Kasumi-1 (cell line): Measurements from ENCODE around the gene SPRR1B.
A peak's percentile ranks its signal among the peaks of the same experiment; 100 is the strongest.
"Not testable (repeated sequence)": the region's sequence is repeated elsewhere in the genome, so short reads cannot be mapped to it uniquely, and the experiment has no call there.

Source experiments
- DNase-seq, 2 experiments: peaks; one replicate each; lab custom pipeline; 2025; lab: John Stamatoyannopoulos, UW

Gene SPRR1B, protein sequence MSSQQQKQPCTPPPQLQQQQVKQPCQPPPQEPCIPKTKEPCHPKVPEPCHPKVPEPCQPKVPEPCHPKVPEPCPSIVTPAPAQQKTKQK

DNA sequence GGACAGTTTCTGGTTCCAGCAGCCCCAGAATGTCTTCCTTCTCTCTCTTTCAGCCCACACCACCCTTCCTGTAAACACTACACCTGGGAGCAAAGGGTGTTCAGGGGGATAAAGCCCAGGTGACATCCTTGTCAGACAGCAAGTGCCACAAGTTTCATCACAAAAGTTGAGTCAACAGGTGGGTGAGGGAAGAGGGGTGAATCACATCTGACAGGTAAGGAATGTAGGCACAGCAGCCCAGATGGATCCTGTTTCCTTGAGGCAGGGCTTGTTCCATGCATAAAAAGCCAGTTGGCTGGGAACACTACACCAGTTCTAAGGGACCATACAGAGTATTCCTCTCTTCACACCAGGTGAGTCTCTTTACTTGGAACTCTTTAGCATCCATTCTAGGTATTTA is at the start of gene SPRR1B:
Gene SPRR1B, plus strand, starts transcription at position 309 of the 400 bp plus-strand sequence. CDS start 1,143 bp downstream, outside the sequence.
- DNase-seq = no peak

DNA sequence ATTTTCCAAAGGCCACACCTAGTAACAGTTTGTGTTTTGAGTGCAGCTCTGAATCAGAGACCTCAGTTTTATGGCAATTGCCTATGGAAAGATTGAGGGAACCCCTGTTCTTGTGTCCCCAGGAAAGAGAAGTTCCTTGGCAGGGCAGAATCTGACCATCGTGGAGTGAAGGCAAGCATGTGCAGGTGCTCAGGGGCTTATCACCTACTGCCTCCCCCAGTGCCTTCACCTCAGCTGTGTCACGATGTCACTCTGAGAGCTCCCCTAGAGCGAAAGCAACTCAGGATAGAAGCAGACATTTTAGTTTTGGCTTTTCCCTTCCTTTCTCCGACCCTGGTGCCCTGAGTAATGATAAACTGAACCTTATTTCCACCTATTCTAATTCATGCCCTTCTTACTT is 48.9 kb upstream of the SPRR1B start:
- no peak for DNase-seq

DNA sequence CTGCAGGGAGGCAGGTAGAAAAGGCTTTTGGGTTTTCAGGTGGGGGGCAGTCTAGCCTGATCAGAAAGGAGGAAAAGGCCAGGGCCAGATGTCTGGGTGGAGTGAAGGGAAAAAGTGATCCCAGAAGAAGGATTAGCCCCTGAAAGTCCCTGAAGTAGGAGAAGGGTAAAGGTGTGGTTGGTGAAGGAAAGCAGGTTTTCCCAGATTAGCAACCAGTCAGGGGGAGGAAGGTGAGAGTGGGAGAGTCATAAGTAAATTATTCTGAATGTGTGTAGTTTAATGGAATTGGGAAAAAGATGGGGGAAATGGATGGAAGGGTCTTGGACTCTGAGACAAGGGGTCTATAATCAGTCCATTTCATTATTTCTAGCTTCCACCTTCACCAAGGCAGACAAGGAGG is 47.8 kb upstream of the SPRR1B start:
- DNase-seq = no peak

DNA sequence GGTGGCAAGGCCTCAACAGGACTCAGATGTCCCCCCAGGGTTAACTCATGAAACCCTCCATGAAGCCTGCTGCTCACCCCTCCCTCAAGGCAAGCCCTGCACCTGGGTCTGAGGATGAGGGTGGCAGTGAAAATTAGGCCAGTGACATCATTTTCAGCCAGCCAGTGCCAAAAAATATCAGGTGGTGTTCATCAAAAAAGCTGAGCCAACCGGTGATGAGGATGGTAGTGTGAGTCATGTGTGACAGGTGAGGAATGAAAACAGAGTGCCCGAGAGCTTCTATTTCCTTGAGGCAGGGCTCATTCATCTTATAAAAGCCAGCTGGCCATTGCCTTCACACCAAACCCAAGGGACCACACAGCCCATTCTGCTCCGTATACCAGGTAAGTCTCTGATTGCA is 47.3 kb upstream of the SPRR1B start, which contains the start of gene SPRR1A:
Gene SPRR1A, plus strand, starts transcription at position 339 of the 400 bp plus-strand sequence. CDS start 1,150 bp downstream, outside the sequence.
- DNase-seq = no peak

DNA sequence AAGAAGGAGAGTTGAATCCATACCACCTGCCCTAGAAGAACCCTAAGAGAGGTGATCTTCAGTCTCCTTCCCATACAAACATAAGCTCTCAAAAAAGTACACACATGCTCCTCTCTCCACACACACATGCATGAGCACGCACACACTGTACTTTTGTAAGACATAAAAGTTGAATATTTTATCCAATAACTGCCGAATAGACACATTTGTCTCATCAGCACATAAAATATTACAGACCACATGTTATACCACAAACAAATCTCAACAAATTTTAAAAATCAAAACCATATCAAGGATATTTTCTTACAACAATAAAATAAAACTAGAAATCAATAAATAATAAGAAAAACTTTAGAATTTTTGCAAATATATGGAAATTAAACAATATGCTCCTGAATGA is 44.4 kb upstream of the SPRR1B start:
- no peak for DNase-seq

DNA sequence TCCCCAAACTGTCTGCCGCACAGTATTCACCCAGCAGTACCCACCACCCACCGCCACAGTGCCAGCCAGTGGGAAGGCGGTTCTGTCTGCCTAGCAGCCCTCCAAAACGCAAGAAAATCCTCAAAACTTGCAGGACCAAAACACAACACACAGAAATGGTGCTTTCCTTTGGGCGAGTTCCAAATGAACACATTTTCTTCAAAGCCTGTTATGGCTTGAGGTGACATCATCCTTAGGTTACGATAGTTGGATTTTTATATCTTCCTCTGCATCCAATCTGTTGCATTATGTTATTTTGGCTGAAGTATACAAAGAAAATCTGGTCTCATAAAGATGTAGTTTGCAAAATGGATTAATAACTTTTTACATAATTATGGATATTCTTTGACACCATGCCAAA is 37.8 kb upstream of the SPRR1B start:
- DNase-seq = no peak

DNA sequence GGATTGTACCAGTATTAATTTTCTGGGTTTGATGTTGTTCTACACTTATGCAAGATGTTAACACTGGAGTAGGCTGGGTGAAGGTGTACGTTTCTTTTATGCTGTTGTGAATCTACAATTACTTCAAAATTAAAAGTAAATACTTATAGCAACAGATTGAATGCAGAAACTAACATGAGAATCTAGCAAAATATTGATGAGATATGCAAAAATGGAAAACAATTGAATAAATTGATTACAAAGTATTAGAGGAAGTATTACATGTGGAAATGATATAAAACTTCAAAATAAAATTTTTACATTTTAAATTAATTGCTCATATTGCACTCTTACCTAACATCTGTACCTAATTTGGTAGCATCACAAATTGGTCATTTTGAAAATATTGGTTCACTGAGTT is 35.2 kb upstream of the SPRR1B start:
- DNase-seq = no peak

DNA sequence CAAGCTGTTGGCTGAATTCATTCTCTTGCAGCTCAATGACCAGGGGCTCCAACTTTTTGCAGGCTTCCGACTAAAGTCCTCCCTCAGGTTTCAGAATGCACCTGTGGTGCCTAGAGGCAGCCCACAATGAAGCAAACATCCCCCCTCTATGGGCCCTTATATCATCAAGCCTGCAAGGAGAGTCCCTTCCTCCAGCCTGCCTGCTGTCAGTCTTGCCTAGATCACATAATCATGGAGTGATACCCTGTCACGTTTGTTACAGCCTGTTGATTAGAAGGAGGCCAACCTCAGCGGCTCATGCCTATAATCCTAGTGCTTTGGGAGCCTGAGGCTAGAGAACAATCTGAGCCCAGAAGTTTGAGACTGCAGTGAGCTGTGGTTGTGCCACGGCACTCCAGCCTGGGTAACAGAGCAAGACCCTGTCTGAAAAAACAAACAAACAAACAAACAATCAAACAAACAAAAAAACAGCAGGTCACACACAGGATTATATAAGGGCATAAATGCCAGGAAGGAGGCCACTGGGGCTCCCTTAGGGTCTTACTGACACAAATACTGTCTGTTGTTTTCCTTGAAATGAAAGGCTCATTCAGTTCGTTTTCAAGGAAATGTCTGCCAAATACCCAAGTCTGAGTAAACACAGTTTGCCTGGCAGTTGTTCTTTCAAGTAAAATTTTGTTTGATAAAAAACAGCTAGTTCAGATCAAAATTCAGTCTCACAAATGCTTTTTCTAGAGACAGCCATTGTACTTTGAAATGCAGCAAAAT is 34.2 kb upstream of the SPRR1B start:
- DNase-seq = no peak

DNA sequence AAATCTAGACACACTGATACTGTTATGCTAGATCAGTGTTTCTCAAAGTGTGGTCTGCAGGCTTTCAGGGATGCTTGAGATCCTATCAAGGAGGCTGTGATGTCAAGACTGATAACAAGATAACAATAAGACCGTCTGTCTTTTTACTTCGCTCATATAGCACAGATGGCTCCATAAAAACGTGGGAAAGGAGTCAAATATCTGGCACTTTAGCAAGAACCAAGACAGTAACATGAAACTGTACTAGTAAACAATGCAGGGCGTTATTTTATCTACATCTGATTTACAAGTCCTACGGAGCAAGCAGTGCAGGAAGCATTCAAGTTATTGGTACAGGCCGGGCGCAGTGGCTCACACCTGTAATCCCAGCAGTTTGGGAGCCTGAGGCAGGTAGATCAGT is 33.1 kb upstream of the SPRR1B start:
- DNase-seq = no peak

DNA sequence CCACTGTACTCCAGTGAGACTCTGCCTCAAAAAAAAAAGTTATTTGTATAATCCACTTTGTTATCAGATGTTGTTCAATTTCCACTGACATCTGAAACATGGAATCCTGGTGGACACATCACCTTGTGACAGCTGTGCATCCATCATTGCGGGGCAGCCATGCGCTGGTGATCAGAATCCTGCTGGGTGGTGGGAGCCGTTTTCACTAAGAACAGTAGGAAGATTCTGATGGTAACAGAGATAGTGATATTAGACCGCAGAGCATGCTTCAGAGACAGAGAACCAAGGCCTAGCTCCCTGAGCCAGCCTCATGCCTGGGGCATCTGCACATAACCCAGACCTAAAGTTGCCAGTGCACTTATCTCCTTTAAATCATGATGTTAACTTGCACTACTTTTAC is 32.5 kb upstream of the SPRR1B start:
- DNase-seq = no peak

DNA sequence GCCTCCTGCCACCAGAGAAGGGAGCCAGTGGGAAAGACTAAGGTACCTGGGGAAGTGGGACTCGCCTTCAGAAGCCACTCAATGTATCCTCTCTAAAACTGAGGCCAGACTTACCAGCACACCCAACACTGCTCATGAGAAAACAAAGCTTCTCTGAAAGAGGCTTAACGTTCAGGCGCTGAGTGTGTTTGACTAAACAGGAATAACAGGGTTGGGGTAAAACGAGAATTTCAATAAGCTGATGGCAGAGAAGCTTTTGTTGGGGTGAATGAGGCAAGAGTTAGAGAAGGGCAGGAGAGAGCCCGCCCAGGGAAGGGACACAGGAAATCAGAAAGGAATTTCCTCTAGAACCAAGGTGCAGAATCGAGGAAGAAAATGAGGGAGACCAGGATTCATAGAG is 31.2 kb upstream of the SPRR1B start:
- DNase-seq = no peak

DNA sequence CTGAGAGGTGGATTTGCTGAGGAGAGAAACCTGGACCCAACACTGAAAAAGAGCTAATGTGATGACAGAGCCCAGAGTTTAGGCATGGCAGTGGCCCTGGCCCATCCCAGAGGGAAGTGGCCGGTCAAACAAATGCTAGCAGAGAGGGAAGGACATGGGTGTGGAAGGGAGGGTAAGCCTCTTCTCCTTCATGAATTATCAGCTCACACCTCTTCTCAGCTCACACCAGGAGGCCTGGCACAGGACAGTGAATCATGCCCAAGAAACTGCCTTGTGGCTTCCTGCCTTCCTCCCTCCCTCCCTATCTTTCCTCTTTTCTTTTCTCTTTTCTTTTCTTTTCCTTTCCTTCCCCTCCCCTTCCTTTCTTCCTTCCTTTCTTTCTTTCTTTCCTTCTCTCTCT is 30.7 kb upstream of the SPRR1B start:
- no peak for DNase-seq

DNA sequence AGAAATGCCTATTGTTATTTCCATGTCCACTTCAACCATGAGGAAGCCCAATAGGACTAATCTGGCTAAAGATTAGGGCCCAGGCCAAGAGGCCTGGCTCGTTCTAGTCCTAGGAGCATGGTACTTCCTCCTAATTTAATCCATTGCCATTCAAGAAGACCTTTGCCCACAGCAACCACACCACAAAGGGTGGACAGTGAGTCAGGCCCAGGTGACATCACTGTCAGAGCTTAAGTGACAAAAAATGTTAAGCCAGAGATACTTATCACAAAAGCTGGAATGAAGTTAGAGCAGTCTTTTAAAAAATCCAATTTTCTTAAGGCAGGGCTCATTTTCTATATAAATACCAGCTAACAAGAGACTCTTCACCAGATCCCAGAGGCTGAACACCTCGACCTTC is 29.6 kb upstream of the SPRR1B start, which contains the start of gene SPRR3:
Gene SPRR3, plus strand, starts transcription at position 368 of the 400 bp plus-strand sequence. CDS start 1,272 bp downstream, outside the sequence.
- no peak for DNase-seq

DNA sequence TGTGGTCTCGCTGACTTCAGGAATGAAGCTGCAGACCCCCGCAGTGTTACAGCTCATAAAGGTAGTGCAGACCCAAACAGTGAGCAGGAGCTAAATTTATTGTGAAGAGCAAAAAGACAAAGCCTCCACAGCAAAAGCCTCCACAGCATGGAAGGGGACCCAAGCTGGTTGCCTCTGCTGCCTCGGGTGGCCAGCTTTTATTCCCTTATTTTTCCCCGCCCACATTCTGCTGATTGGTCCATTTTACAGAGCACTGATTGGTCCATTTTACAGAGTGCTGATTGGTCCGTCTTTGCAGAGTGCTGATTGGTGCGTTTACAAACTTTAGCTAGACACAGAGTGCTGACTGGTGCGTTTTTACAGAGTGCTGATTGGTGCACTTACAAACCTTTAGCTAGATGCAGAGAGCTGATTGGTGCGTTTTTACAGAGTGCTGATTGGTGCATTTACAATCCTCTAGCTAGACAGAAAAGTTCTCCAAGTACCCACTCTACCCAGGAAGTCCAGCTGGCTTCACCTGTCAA is 19.7 kb upstream of the SPRR1B start:
- not testable (repeated sequence) for DNase-seq

DNA sequence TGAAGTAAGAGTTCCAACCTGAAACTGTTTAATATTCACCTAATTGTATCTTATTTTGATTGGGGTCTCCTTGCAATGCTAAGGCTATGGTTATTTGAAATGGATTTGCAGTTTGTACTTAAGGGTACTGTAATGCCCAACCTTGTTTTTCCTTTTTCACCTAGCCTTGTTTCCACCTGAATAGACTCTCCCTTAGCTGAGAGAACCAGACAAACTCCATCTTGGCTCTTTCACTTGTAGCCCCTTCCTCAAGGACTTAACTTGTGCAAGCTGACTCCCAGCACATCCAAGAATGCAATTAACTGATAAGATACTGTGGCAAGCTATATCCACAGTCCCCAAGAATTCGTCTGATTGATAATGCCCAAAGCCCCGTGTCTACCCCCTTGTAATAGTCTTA is 9.2 kb upstream of the SPRR1B start:
- not testable (repeated sequence) for DNase-seq

DNA sequence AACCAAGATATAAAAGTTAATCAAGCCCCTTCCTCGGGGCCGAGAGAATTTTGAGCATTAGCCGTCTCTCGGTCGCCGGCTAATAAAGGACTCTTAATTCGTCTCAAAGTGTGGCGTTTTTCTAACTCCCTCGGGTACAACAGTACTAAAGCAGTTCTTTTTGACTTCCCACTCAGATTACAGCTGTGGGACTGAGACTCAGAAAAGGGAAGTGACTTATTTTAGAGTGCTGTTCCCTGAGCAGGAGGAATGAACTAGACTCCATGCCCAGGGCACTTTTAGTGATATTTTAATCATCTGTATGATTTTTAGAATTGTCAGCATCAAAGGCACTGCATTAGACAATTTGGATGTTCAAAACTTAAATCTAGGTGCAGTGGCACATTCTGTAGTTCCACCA is 8.7 kb upstream of the SPRR1B start:
- DNase-seq = peak in 1 of 2 experiments; percentile 11

DNA sequence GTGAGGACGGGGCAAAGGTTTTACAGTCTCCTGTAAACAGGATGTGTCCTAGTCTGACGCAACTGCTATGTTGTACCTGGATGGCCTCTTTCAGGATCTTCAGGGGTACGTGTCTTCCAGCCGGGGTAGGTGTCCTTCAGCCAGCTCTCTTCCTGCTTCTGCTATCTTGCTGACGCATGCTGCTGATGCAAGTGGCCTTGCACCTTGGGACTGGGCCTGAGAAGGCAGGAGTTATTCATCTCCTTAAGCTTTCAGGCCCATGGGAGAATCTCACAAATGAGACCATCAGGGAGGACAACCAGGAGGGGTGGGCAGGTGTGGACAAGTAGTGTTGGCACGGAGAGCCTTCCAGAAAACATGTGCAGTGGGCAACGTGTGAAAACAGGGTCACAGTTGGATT is 7.9 kb upstream of the SPRR1B start:
- DNase-seq = no peak

DNA sequence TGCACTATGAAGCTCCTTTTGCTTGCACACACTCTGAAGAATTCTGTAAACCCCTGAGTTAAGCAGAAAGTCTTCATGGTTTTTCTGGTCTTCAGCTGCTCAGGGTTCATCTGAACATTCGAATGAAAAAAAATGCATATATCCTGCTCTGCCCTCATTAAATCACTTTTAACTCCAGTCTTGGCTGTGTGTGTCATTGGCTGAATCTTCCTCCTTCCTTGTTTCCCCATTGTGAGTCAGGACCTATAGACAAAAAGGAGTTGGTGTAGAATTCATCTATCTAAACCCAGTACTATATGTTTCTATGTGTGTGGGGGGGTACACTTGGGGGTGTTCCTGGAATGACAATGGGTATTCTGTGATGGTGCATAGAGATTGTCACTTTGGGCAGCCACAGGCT is 6.6 kb upstream of the SPRR1B start:
- no peak for DNase-seq

DNA sequence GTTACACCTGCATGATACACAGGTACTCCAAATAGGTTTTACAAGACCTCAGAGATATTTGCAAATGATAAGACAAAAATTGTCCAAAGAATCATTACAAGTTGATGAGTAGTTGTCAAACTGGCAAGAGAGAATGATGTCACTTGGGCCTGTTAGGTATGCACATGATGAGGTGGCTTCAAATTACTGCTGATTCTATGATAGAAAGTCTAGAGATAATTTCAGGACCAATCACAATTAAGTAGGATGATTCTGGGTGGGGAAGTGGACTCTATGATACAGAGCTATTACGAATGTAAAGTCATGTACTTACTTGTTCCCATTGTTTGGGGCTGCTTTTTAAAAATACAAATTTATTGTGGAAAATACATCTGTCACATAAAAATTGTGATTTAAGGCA is 5.2 kb upstream of the SPRR1B start:
- DNase-seq = no peak

DNA sequence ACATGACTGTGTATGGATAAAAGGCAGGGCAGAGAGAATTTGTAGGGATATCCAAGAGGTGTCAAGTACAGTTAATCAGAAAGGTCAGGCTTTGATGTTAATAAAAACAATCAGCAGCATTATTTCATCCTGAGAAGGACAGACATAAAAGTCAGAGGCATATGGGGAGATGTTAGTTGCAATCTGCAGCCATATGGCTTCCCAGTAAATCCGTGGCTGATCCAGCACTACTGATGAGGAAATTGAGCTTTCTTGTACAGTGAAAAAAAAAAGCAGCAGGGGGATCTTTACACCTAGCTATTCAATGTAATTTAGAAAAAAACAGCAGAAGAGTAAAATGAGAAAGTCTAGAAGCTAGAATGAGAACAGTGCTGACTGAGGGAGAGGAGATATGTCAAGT is 2.2 kb upstream of the SPRR1B start:
- no peak for DNase-seq

DNA sequence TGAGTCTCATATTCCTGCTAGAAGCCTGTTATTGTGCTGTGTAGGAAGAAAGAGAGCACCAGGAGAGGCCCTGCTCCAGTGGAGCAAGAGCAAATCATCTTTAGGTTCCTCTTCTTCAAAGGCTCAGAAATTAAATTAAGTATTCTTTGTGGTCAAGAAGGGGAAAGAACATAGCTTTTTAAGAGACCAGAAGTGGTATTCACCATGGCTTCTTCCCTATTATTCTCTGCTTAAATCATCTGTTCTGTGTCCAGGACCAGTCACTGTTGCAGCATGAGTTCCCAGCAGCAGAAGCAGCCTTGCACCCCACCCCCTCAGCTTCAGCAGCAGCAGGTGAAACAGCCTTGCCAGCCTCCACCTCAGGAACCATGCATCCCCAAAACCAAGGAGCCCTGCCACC is 1.1 kb downstream of the SPRR1B start:
- DNase-seq = no peak

DNA sequence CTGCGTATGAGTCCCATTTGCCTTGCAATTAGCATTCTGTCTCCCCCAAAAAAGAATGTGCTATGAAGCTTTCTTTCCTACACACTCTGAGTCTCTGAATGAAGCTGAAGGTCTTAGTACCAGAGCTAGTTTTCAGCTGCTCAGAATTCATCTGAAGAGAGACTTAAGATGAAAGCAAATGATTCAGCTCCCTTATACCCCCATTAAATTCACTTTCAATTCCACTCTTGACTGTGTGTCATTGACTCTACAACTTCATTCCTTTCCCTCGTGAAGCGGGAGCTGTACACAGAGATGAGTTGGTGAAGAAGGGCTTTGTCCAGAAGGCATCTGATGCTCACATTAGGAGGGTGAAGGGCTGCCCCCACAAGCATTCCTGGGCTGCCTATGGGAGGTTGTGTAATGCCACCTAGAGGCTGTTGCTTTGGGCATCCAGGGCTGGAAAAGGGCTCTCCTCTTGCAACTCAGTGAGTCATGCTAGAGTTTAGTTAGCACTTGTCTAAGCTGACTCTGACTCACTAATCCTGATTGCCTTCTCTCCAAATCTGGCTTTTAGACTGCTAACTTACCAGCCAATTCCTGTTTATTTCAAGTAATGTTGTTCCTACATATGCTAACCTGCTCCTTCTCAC is 1.8 kb downstream of the SPRR1B start:
- DNase-seq = peak in 1 of 2 experiments; percentile 21

DNA sequence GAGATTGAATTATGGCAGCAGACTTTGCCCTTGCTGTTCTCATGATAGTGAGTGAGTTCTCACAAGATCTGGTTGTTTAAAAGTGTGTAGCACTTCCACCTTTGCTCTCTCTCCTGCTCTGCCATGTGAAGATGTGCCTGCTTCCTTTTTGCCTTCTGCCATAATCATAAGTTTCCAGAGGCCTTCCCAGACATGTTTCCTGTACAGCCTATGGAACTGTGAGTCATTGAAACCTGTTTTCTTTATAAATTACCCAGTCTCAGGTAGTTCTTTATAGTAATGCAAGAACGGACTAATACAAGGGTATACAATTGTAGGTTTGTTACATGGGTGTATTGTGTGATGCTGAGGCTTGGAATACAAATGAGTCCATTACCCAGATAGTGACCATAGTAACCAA is 4.2 kb downstream of the SPRR1B start:
- DNase-seq = no peak
